HEK293 (cell line): Measurements from ENCODE around the gene LAMA2.

Experiments used
- CTCF ChIA-PET: fragments of 350-600 bp; formaldehyde crosslinking; extraction: SDS; loops from one replicate; lab custom pipeline; 2021; ENCODE audit warnings: antibody characterized with exemption; lab: Yijun Ruan, JAX
- POLR2A ChIA-PET: fragments of 300-600 bp; formaldehyde crosslinking; extraction: SDS; loops from one replicate; lab custom pipeline; 2020; ENCODE audit warnings: antibody characterized with exemption, inconsistent platforms; lab: Yijun Ruan, JAX
- H3K27ac ChIP-seq: fragments of 200-500 bp; sonication (Bioruptor generic); 2 replicates; pipeline ENCODE4 v1.5.1; 2014; ENCODE audit warnings: low read depth, low read length, control low read depth, inconsistent platforms; ENCODE audit errors: extremely low read depth
- H3K36me3 ChIP-seq, 2 experiments: fragments of 200-500 bp in 1 of 2; sonication (Bioruptor generic) in 1 of 2; 1 replicate in 1 of 2; 2 replicates in 1 of 2; pipeline ENCODE4 v1.5.1; 2014 to 2017; ENCODE audit warnings: inconsistent platforms in 2 of 2, low read length in 2 of 2; ENCODE audit not compliant: control insufficient read depth in 2 of 2, insufficient read depth in 1 of 2
- H3K4me1 ChIP-seq: fragments of 200-500 bp; sonication (Bioruptor generic); 2 replicates; pipeline ENCODE4 v1.5.1; 2014; ENCODE audit warnings: mild to moderate bottlenecking, low read length, inconsistent platforms; ENCODE audit not compliant: control insufficient read depth, insufficient read depth
- H3K4me3 ChIP-seq: 2 replicates; pipeline ENCODE4 v1.5.1; 2011; ENCODE audit warnings: low read depth, mild to moderate bottlenecking, control low read depth, low read length, moderate library complexity
- H3K9me3 ChIP-seq: fragments of 200-500 bp; sonication (Bioruptor generic); 2 replicates; pipeline ENCODE4 v1.5.1; 2014; ENCODE audit warnings: low read depth, low read length, inconsistent platforms; ENCODE audit not compliant: control insufficient read depth, insufficient read depth
- KLF7 ChIP-seq: fragments of 450-650 bp; formaldehyde crosslinking; IDR thresholded peaks from 2 replicates; pipeline ENCODE4 v1.5.1; 2016; ENCODE audit warnings: missing biosample characterization, missing genetic modification characterization, borderline replicate concordance
- MZF1 ChIP-seq: fragments of 450-650 bp; formaldehyde crosslinking; IDR thresholded peaks from 2 replicates; pipeline ENCODE4 v1.5.1; 2017; ENCODE audit warnings: missing biosample characterization, missing genetic modification characterization, borderline replicate concordance
- OVOL3 ChIP-seq: fragments of 450-650 bp; formaldehyde crosslinking; IDR thresholded peaks from 2 replicates; pipeline ENCODE4 v1.5.1; 2016; ENCODE audit warnings: missing biosample characterization, missing genetic modification characterization
- PATZ1 ChIP-seq: fragments of 450-650 bp; formaldehyde crosslinking; IDR thresholded peaks from 2 replicates; pipeline ENCODE4 v1.5.1; 2016; ENCODE audit warnings: missing biosample characterization, missing genetic modification characterization
- SCRT1 ChIP-seq: fragments of 450-650 bp; formaldehyde crosslinking; IDR thresholded peaks from 2 replicates; pipeline ENCODE4 v1.5.1; 2016; ENCODE audit warnings: missing biosample characterization, missing genetic modification characterization, borderline replicate concordance
- YY2 ChIP-seq: fragments of 450-650 bp; formaldehyde crosslinking; IDR thresholded peaks from 2 replicates; pipeline ENCODE4 v1.5.1; 2016; ENCODE audit warnings: missing biosample characterization, missing genetic modification characterization
- ZFHX2 ChIP-seq: fragments of 450-650 bp; formaldehyde crosslinking; conservative IDR thresholded peaks from 2 replicates; pipeline ENCODE4 v1.5.1; 2016; ENCODE audit warnings: missing biosample characterization, missing genetic modification characterization
- ZIC2 ChIP-seq: fragments of 450-650 bp; formaldehyde crosslinking; IDR thresholded peaks from 2 replicates; pipeline ENCODE4 v1.5.1; 2016; ENCODE audit warnings: missing biosample characterization, missing genetic modification characterization
- ZNF132 ChIP-seq: fragments of 450-650 bp; formaldehyde crosslinking; IDR thresholded peaks from 2 replicates; pipeline ENCODE4 v1.5.1; 2017; ENCODE audit warnings: missing biosample characterization, missing genetic modification characterization, borderline replicate concordance
- ZNF148 ChIP-seq: fragments of 450-650 bp; formaldehyde crosslinking; IDR thresholded peaks from 2 replicates; pipeline ENCODE4 v1.5.0; 2017; ENCODE audit warnings: missing biosample characterization, missing genetic modification characterization, borderline replicate concordance
- ZNF169 ChIP-seq: fragments of 450-650 bp; formaldehyde crosslinking; IDR thresholded peaks from 2 replicates; pipeline ENCODE4 v1.5.1; 2016; ENCODE audit warnings: missing biosample characterization, missing genetic modification characterization
- ZNF274 ChIP-seq, 2 experiments: fragments of 200-500 bp in 1 of 2; fragments of 450-650 bp in 1 of 2; sonication (Bioruptor generic) in 1 of 2; formaldehyde crosslinking in 1 of 2; IDR thresholded peaks; 2 replicates each; pipeline versions ENCODE4 v1.5.1 to v1.6.1; 2014 to 2016; ENCODE audit warnings: borderline replicate concordance in 1 of 2, inconsistent platforms in 1 of 2, low read length in 1 of 2, missing biosample characterization in 1 of 2, missing genetic modification characterization in 1 of 2
- ZNF280D ChIP-seq: fragments of 450-650 bp; formaldehyde crosslinking; IDR thresholded peaks from 2 replicates; pipeline ENCODE4 v1.5.1; 2016; ENCODE audit warnings: missing biosample characterization, missing genetic modification characterization
- ZNF404 ChIP-seq: fragments of 450-650 bp; formaldehyde crosslinking; IDR thresholded peaks from 2 replicates; pipeline ENCODE4 v1.5.1; 2017; ENCODE audit warnings: missing biosample characterization, missing genetic modification characterization
- ZNF473 ChIP-seq: fragments of 450-650 bp; formaldehyde crosslinking; IDR thresholded peaks from 2 replicates; pipeline ENCODE4 v1.5.1; 2017; ENCODE audit warnings: missing biosample characterization, missing genetic modification characterization
- ZNF560 ChIP-seq: fragments of 450-650 bp; formaldehyde crosslinking; IDR thresholded peaks from 2 replicates; pipeline ENCODE4 v1.5.1; 2017; ENCODE audit warnings: missing biosample characterization, missing genetic modification characterization, borderline replicate concordance
- ZNF610 ChIP-seq: fragments of 450-650 bp; formaldehyde crosslinking; IDR thresholded peaks from 2 replicates; pipeline ENCODE4 v1.5.1; 2016; ENCODE audit warnings: missing biosample characterization, missing genetic modification characterization, borderline replicate concordance
- ZNF704 ChIP-seq: fragments of 450-650 bp; formaldehyde crosslinking; IDR thresholded peaks from 2 replicates; pipeline ENCODE4 v1.5.1; 2016; ENCODE audit warnings: missing biosample characterization, missing genetic modification characterization
- ZNF76 ChIP-seq: fragments of 450-650 bp; formaldehyde crosslinking; IDR thresholded peaks from 2 replicates; pipeline ENCODE4; 2016; ENCODE audit warnings: low read depth, missing biosample characterization, missing genetic modification characterization, borderline replicate concordance
- ZNF791 ChIP-seq: fragments of 450-650 bp; formaldehyde crosslinking; IDR thresholded peaks from 2 replicates; pipeline ENCODE4 v1.5.1; 2016; ENCODE audit warnings: missing biosample characterization, missing genetic modification characterization
- ZSCAN30 ChIP-seq: fragments of 450-650 bp; IDR thresholded peaks from 2 replicates; pipeline ENCODE4 v1.5.1; 2018; ENCODE audit warnings: missing biosample characterization, mild to moderate bottlenecking, missing genetic modification characterization, moderate library complexity
- ZSCAN5A ChIP-seq: fragments of 450-650 bp; formaldehyde crosslinking; IDR thresholded peaks from 2 replicates; pipeline ENCODE4 v1.5.1; 2016; ENCODE audit warnings: missing biosample characterization, missing genetic modification characterization

Gene LAMA2

GRCh38 chr6:129195643-129196042 is 312.7 kb downstream of the LAMA2 start:
- no peaks in the 10 kb centered on the region for H3K9me3 ChIP-seq
- no peak overlapping the region for H3K4me3 ChIP-seq
- H3K36me3 ChIP-seq: no peaks in the 10 kb centered on the region
- ChIA-PET POLR2A (no interaction called here), CTCF (interaction anchor here (0.7 to 1.0 kb wide), 2 partner anchors 187 to 1333 kb away, joined by 3 read pairs; no protein-coding TSS in a partner anchor)
- TF ChIP-seq ZNF791 (no peak), ZSCAN5A (tag by site-specific recombination) (no peak), PATZ1 (tag by site-specific recombination) (no peak), ZNF132 (tag by site-specific recombination) (no peak), ZNF274 (IDR thresholded peaks at IDR 0.05; ENCODE audit: low read length) (no peak), ZNF274 (tag by site-specific recombination; IDR thresholded peaks at IDR 0.05; ENCODE audit: borderline replicate concordance) (no peak), ZFHX2 (tag by site-specific recombination) (no peak), ZNF473 (tag by site-specific recombination) (no peak), ZNF560 (tag by site-specific recombination) (no peak), KLF7 (tag by site-specific recombination) (no peak), MZF1 (tag by site-specific recombination) (no peak), ZNF704 (tag by site-specific recombination) (no peak), ZNF169 (tag by site-specific recombination) (no peak), ZNF148 (tag by site-specific recombination) (no peak), ZNF76 (no peak), OVOL3 (tag by site-specific recombination) (no peak)
- TF ChIP-seq, all 188 proteins: peak for 0
- Histone ChIP-seq H3K27ac (no peak overlapping the region), H3K4me1 (no peaks in the 10 kb centered on the region)

GRCh38 chr6:129197154-129197553 is 314.2 kb downstream of the LAMA2 start:
- Histone ChIP-seq H3K36me3 (no peaks in the 10 kb centered on the region), H3K4me1 (no peaks in the 10 kb centered on the region), H3K27ac (no peak overlapping the region), H3K4me3 (no peak overlapping the region), H3K9me3 (no peaks in the 10 kb centered on the region)
- ChIA-PET CTCF (interaction anchor here (0.7 kb wide), 1 partner anchor 173 kb away, joined by 3 read pairs; no protein-coding TSS in a partner anchor), POLR2A (no interaction called here)
- no peak for TF ChIP-seq ZIC2 (tag by site-specific recombination)
- no peak for TF ChIP-seq ZNF610 (tag by site-specific recombination)
- TF ChIP-seq ZNF280D: no peak
- no peak for TF ChIP-seq ZSCAN30 (tag by site-specific recombination)
- no peak for TF ChIP-seq YY2 (tag by site-specific recombination)
- no peak for TF ChIP-seq ZNF404 (tag by site-specific recombination)
- no peak for TF ChIP-seq SCRT1 (tag by site-specific recombination)
